ENCODE measurements around the gene NNT.

GRCh38 chr5:43570450-43571158, 32.4 kb upstream of the NNT start:
- TF ChIP-seq EP300 (IDR thresholded peaks at IDR 0.05; ENCODE audit: borderline replicate concordance in 1 of 2, control insufficient read depth in 1 of 2, low read depth in 2 of 2, low read length in 2 of 2) (no peak), NBN (IDR thresholded peaks at IDR 0.05) (no peak), MXI1 (IDR thresholded peaks at IDR 0.05; ENCODE audit: low read depth, low read length) (no peak), GABPA (IDR thresholded peaks at IDR 0.05; ENCODE audit: low read depth) (no peak), TBL1XR1 (IDR thresholded peaks at IDR 0.05; ENCODE audit: low read depth, low read length) (no peak), TAF1 (IDR thresholded peaks at IDR 0.05; ENCODE audit: borderline replicate concordance, low read depth, low read length) (no peak), BHLHE40 (IDR thresholded peaks at IDR 0.05; ENCODE audit: borderline replicate concordance in 1 of 2, low read depth in 2 of 2, low read length in 1 of 2) (no peak), CBX5 (IDR thresholded peaks at IDR 0.05; ENCODE audit: low read depth) (no peak), RBBP5 (conservative IDR thresholded peaks at IDR 0.05) (no peak)

Data from GM12878 (cell line).